Trophoblast cell (in vitro differentiated cells and primary cell): ENCODE measurements around the gene SSC4D. TPM values are rescaled to one million over a fixed set of nuclear protein-coding genes. Genes with fewer than 3 reads are reported as not detected.
A peak's percentile ranks its signal among the peaks of the same experiment; 100 is the strongest.
"Not testable (repeated sequence)": the region's sequence is repeated elsewhere in the genome, so short reads cannot be mapped to it uniquely, and the experiment has no call there.

Source experiments
- DNase-seq, 2 donors: peaks; one replicate each; pipeline ENCODE4 v3.0.0-alpha.2; 2016
- H2AFZ ChIP-seq: 2 replicates; pipeline ENCODE4 v1.6.1; 2013; ENCODE audit warnings: low read length, moderate library complexity, mild to moderate bottlenecking; ENCODE audit not compliant: insufficient read depth, poor library complexity
- H2AK5ac ChIP-seq: 2 replicates; pipeline ENCODE4 v1.6.1; 2013; ENCODE audit warnings: mild to moderate bottlenecking, low read length
- H2BK120ac ChIP-seq: 2 replicates; pipeline ENCODE4 v1.6.1; 2013; ENCODE audit warnings: low read length, mild to moderate bottlenecking, moderate library complexity; ENCODE audit not compliant: insufficient read depth, poor library complexity
- H2BK12ac ChIP-seq: 2 replicates; pipeline ENCODE4 v1.6.1; 2013; ENCODE audit warnings: mild to moderate bottlenecking, low read length, moderate library complexity
- H2BK5ac ChIP-seq: 2 replicates; pipeline ENCODE4 v1.6.1; 2013; ENCODE audit warnings: low read length, low read depth, moderate library complexity, mild to moderate bottlenecking; ENCODE audit not compliant: poor library complexity
- H3K14ac ChIP-seq: 2 replicates; pipeline ENCODE4 v1.6.1; 2013; ENCODE audit warnings: mild to moderate bottlenecking, low read length
- H3K18ac ChIP-seq: 2 replicates; pipeline ENCODE4 v1.6.1; 2013; ENCODE audit warnings: mild to moderate bottlenecking, low read length
- H3K23ac ChIP-seq: 2 replicates; pipeline ENCODE4 v1.6.1; 2013; ENCODE audit warnings: low read length
- H3K27ac ChIP-seq: 2 replicates; pipeline ENCODE4 v1.5.1; 2013; ENCODE audit warnings: low read depth, mild to moderate bottlenecking, inconsistent platforms, low read length, moderate library complexity
- H3K27me3 ChIP-seq: 2 replicates; pipeline ENCODE4 v1.6.1; 2013; ENCODE audit warnings: inconsistent platforms, mild to moderate bottlenecking, low read length, moderate library complexity; ENCODE audit not compliant: insufficient read depth
- H3K36me3 ChIP-seq, 2 experiments: 1 replicate in 1 of 2; 2 replicates in 1 of 2; pipeline ENCODE4 v1.6.1; 2013; ENCODE audit warnings: low read length in 2 of 2, mild to moderate bottlenecking in 2 of 2, moderate library complexity in 1 of 2; ENCODE audit not compliant: insufficient read depth in 2 of 2, control insufficient read depth in 1 of 2
- H3K4ac ChIP-seq: 2 replicates; pipeline ENCODE4 v1.6.1; 2013; ENCODE audit warnings: low read depth, mild to moderate bottlenecking, low read length, moderate library complexity
- H3K4me1 ChIP-seq, 2 experiments: 1 replicate in 1 of 2; 2 replicates in 1 of 2; pipeline ENCODE4 v1.6.1; 2013; ENCODE audit warnings: low read length in 2 of 2, mild to moderate bottlenecking in 2 of 2, moderate library complexity in 1 of 2; ENCODE audit not compliant: insufficient read depth in 2 of 2, control insufficient read depth in 1 of 2
- H3K4me2 ChIP-seq: 2 replicates; pipeline ENCODE4 v1.6.1; 2013; ENCODE audit warnings: inconsistent platforms, mild to moderate bottlenecking, low read length, moderate library complexity
- H3K4me3 ChIP-seq: 2 replicates; pipeline ENCODE4 v1.5.1; 2013; ENCODE audit warnings: mild to moderate bottlenecking, low read depth, low read length, inconsistent platforms
- H3K79me1 ChIP-seq: one replicate; pipeline ENCODE4 v1.6.1; 2013; ENCODE audit warnings: low read length
- H3K79me2 ChIP-seq: 2 replicates; pipeline ENCODE4 v1.6.1; 2013; ENCODE audit warnings: low read length, mild to moderate bottlenecking; ENCODE audit not compliant: control insufficient read depth, insufficient read depth, poor library complexity
- H3K9ac ChIP-seq: 2 replicates; pipeline ENCODE4 v1.6.1; 2013; ENCODE audit warnings: mild to moderate bottlenecking, low read length
- H3K9me3 ChIP-seq: 2 replicates; pipeline ENCODE4 v1.6.1; 2013; ENCODE audit warnings: low read depth, mild to moderate bottlenecking, control low read depth, inconsistent platforms, low read length; ENCODE audit not compliant: insufficient read depth
- H4K12ac ChIP-seq: 2 replicates; pipeline ENCODE4 v1.6.1; 2013; ENCODE audit warnings: low read depth, mild to moderate bottlenecking, low read length, moderate library complexity
- H4K8ac ChIP-seq: 2 replicates; pipeline ENCODE4 v1.6.1; 2013; ENCODE audit warnings: low read depth, mild to moderate bottlenecking, low read length, moderate library complexity
- H4K91ac ChIP-seq: one replicate; pipeline ENCODE4 v1.6.1; 2013; ENCODE audit warnings: low read depth, mild to moderate bottlenecking, low read length, moderate library complexity
- WGBS: extraction: QIAGEN DNeasy Blood & Tissue Kit; methylation state at CpG from one replicate; pipeline ENCODE4 v1.1.7; 2013; ENCODE audit warnings: missing lambda C conversion rate; ENCODE audit not compliant: insufficient read length, insufficient coverage; ENCODE audit errors: extremely low coverage; 5-methylcytosine and 5-hydroxymethylcytosine counted together
- polyA plus RNA-seq: library from polyadenylated mRNA; stranded (reverse); fragments of 200-250 nt; gene quantifications from 2 replicates; pipeline ENCODE4 v1.2.3, GENCODE V29; 2013

Gene SSC4D
- polyA plus RNA-seq, result 7.1 and 7.7 TPM in 2 replicates

DNA sequence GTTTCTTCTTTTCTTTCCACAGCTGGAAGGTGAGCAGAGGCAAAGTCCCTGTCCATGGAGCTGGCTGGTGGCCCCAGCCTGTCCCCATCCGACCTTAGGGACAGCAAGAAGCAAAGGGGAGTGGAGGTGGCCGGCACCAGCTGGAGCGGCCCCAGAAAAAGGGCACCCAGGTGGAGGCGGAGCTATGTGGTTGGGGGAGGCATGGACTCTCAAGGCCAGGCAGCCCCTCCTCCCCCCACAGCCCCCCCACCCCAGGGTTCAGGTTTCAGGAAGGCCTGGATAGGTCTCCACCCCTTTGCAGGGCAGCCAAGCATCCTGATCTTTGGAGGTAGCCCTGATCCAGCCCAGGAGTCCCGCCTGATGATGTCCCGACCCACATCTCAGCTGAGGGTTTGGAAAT lies at the start of gene SSC4D:
TSS of gene SSC4D (minus strand) at position 161 of the 400 bp plus-strand sequence. CDS start 5,258 bp downstream, outside the sequence.
- no peaks in the 10 kb centered on the region for H3K9me3 ChIP-seq
- H2BK12ac ChIP-seq, result peak within 1 kb of the TSS; percentile 56
- no peak within 1 kb of the TSS for H2AK5ac ChIP-seq
- H3K18ac ChIP-seq, result no peak within 1 kb of the TSS
- no peak for DNase-seq
- H3K79me2 ChIP-seq, result no peaks in the 10 kb centered on the region
- peaks cover 0 to 6% of the 10 kb centered on the region in 2 experiments for H3K4me1 ChIP-seq
- no peak within 1 kb of the TSS for H3K4ac ChIP-seq
- H4K91ac ChIP-seq, result no peak within 1 kb of the TSS
- H4K8ac ChIP-seq, result peak within 1 kb of the TSS; percentile 85
- H2BK5ac ChIP-seq, result no peak within 1 kb of the TSS
- no peak within 1 kb of the TSS for H3K9ac ChIP-seq
- WGBS, result no CpG with 5 or more reads among the region's 6 CpGs
- no peaks in the 10 kb centered on the region for H3K36me3 ChIP-seq
- no peak within 1 kb of the TSS for H3K23ac ChIP-seq
- H3K4me2 ChIP-seq, result peak within 1 kb of the TSS; percentile 41
- no peak within 1 kb of the TSS for H4K12ac ChIP-seq
- H3K4me3 ChIP-seq, result no peak within 1 kb of the TSS
- H3K27ac ChIP-seq, result no peak within 1 kb of the TSS
- H3K14ac ChIP-seq, result peak within 1 kb of the TSS; percentile 59
- H2AFZ ChIP-seq, result peak within 1 kb of the TSS; percentile 44
- H3K27me3 ChIP-seq, result no peaks in the 10 kb centered on the region
- no peaks in the 10 kb centered on the region for H3K79me1 ChIP-seq
- no peak within 1 kb of the TSS for H2BK120ac ChIP-seq

- H3K27ac ChIP-seq, H2AFZ ChIP-seq, H3K4ac ChIP-seq, H3K14ac ChIP-seq, H3K18ac ChIP-seq, H3K23ac ChIP-seq, H2BK5ac ChIP-seq, H2BK120ac ChIP-seq, H3K9ac ChIP-seq, H3K4me1 ChIP-seq, H4K8ac ChIP-seq, H4K91ac ChIP-seq, H2AK5ac ChIP-seq, H3K9me3 ChIP-seq, H3K27me3 ChIP-seq, H3K36me3 ChIP-seq, H3K79me2 ChIP-seq, H3K4me2 ChIP-seq, H3K79me1 ChIP-seq, H4K12ac ChIP-seq, DNase-seq, H3K4me3 ChIP-seq, H2BK12ac ChIP-seq: not testable (repeated sequence)
- WGBS, result no CpG with 5 or more reads among the region's 4 CpGs
Observed at GRCh38 chr7:76458504-76458903, 49.0 kb upstream of the SSC4D start.

DNA sequence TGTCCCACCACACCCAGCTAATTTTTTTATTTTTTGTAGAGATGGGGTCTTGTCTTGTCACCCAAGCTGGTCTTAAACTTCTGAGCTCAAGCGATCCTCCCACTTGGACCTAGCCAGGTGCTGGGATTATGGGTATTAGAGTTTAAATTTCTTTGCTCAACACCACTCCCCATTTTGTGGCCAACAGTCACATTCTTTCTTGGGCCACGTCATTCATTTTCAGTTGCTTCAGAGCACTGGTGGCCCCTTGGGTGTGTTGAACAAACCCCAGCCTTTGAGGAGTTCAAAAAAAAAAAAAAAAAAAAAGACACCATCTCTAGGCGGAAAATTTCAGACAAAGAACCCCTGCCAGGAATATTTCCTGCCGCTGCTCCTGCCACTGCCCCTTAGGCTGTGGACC lies 47.5 kb upstream of the SSC4D start:
- DNase-seq, result not testable (repeated sequence)

DNA sequence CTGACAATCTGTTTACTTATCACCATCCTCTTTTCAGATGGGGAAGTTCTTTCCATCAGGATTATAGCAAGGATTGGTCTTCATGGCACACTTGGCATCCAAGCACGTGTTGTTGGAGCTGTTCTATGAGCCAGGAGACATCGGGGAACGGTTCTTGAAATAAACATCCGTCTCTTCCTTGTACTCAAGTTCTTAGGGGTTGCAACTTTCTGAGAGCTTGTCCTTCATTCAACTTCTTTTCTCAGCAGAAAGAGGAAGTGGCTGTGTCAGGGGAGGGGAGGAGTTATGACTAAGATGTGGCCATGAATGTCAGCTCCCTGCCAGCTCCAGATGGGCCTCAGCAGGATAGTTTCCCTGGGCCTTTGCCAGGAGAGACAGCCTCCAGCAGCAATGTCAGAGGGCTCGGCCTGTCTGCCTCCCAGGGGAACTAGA lies 36.1 kb upstream of the SSC4D start:
- H3K18ac ChIP-seq, H2BK5ac ChIP-seq, H3K79me1 ChIP-seq, H3K9ac ChIP-seq, H2BK12ac ChIP-seq, H3K4me1 ChIP-seq, H2AK5ac ChIP-seq, H3K9me3 ChIP-seq, H3K4ac ChIP-seq, DNase-seq, H2BK120ac ChIP-seq, H3K36me3 ChIP-seq, H4K91ac ChIP-seq, H3K23ac ChIP-seq, H3K4me3 ChIP-seq, H3K27ac ChIP-seq, H4K12ac ChIP-seq, H3K4me2 ChIP-seq, H3K27me3 ChIP-seq, H3K79me2 ChIP-seq, H3K14ac ChIP-seq, H2AFZ ChIP-seq: not testable (repeated sequence)
- H4K8ac ChIP-seq, result peak overlapping the region; percentile 54
- no CpG with 5 or more reads among the region's 5 CpGs for WGBS

More for the DNA sequence above, 47.5 kb upstream of the SSC4D start:
- H2BK5ac ChIP-seq, H3K27me3 ChIP-seq, H2AFZ ChIP-seq, H3K4me1 ChIP-seq, H4K91ac ChIP-seq, H3K4me2 ChIP-seq, H2AK5ac ChIP-seq, H3K36me3 ChIP-seq, H2BK12ac ChIP-seq, H3K9ac ChIP-seq, H3K4ac ChIP-seq, H3K4me3 ChIP-seq, H3K18ac ChIP-seq, H3K9me3 ChIP-seq, H3K79me2 ChIP-seq, H2BK120ac ChIP-seq, H3K79me1 ChIP-seq, H4K12ac ChIP-seq, H3K23ac ChIP-seq, H3K27ac ChIP-seq, H4K8ac ChIP-seq, H3K14ac ChIP-seq: not testable (repeated sequence)
- no CpG with 5 or more reads among the region's 4 CpGs for WGBS
